H9 (cell line): ENCODE data around the gene IL1RAP. TPM values are rescaled to one million over a fixed set of nuclear protein-coding genes. Genes with fewer than 3 reads are reported as not detected.

Experiments used
- DNase-seq: peaks from one replicate; pipeline ENCODE4 v3.0.0-alpha.2; 2017
- H2AFZ ChIP-seq: one replicate; pipeline ENCODE4 v1.6.1; 2013; ENCODE audit warnings: mild to moderate bottlenecking, low read length, control low read depth, moderate library complexity
- H2AK5ac ChIP-seq: 2 replicates; pipeline ENCODE4 v1.6.1; 2013; ENCODE audit warnings: low read length, control low read depth, mixed read lengths; ENCODE audit not compliant: insufficient read length
- H2BK120ac ChIP-seq: one replicate; pipeline ENCODE4 v1.6.1; 2013; ENCODE audit warnings: low read depth, mild to moderate bottlenecking, low read length, control low read depth, inconsistent platforms; ENCODE audit not compliant: poor library complexity, severe bottlenecking
- H2BK12ac ChIP-seq: 2 replicates; pipeline ENCODE4 v1.6.1; 2013; ENCODE audit warnings: low read length, control low read depth, mixed read lengths, low read depth; ENCODE audit not compliant: insufficient read length
- H2BK15ac ChIP-seq: 2 replicates; pipeline ENCODE4 v1.6.1; 2013; ENCODE audit warnings: low read depth, low read length, control low read depth
- H2BK20ac ChIP-seq: one replicate; pipeline ENCODE4 v1.6.1; 2013; ENCODE audit warnings: low read depth, mild to moderate bottlenecking, low read length, control low read depth, inconsistent platforms; ENCODE audit not compliant: poor library complexity, severe bottlenecking
- H2BK5ac ChIP-seq: 2 replicates; pipeline ENCODE4 v1.6.1; 2013; ENCODE audit warnings: low read length, control low read depth, mixed read lengths; ENCODE audit not compliant: insufficient read length
- H3K14ac ChIP-seq: 2 replicates; pipeline ENCODE4 v1.6.1; 2013; ENCODE audit warnings: low read length, control low read depth; ENCODE audit not compliant: insufficient read depth
- H3K18ac ChIP-seq: 2 replicates; pipeline ENCODE4 v1.6.1; 2013; ENCODE audit warnings: low read depth, mild to moderate bottlenecking, mixed read lengths, low read length, control low read depth; ENCODE audit not compliant: insufficient read length
- H3K23ac ChIP-seq: 2 replicates; pipeline ENCODE4 v1.6.1; 2013; ENCODE audit warnings: low read length, control low read depth, mixed read lengths, low read depth; ENCODE audit not compliant: insufficient read length
- H3K23me2 ChIP-seq: 2 replicates; pipeline ENCODE4 v1.6.1; 2013; ENCODE audit warnings: low read depth, mild to moderate bottlenecking, mixed read lengths, low read length, control low read depth; ENCODE audit not compliant: insufficient read length, poor library complexity, severe bottlenecking
- H3K27ac ChIP-seq: 2 replicates; pipeline ENCODE4 v1.5.1; 2013; ENCODE audit warnings: low read length, control low read depth, mixed read lengths, low read depth; ENCODE audit not compliant: insufficient read length
- H3K27me3 ChIP-seq: 2 replicates; pipeline ENCODE4 v1.6.1; 2013; ENCODE audit warnings: low read length, control low read depth, inconsistent platforms; ENCODE audit not compliant: insufficient read depth
- H3K4ac ChIP-seq: 2 replicates; pipeline ENCODE4 v1.6.1; 2013; ENCODE audit warnings: low read depth, mild to moderate bottlenecking, control low read depth, inconsistent platforms, low read length, moderate library complexity
- H3K4me1 ChIP-seq: 2 replicates; pipeline ENCODE4 v1.6.1; 2013; ENCODE audit warnings: low read length, control low read depth, inconsistent platforms; ENCODE audit not compliant: insufficient read depth
- H3K4me2 ChIP-seq: 2 replicates; pipeline ENCODE4 v1.6.1; 2013; ENCODE audit warnings: low read length, control low read depth, mixed read lengths; ENCODE audit not compliant: insufficient read length, insufficient read depth
- H3K56ac ChIP-seq: 2 replicates; pipeline ENCODE4 v1.6.1; 2013; ENCODE audit warnings: low read depth, mild to moderate bottlenecking, mixed read lengths, low read length, control low read depth; ENCODE audit not compliant: insufficient read length
- H3K79me1 ChIP-seq: 2 replicates; pipeline ENCODE4 v1.6.1; 2013; ENCODE audit warnings: low read depth, mild to moderate bottlenecking, moderate library complexity, low read length, control low read depth, inconsistent platforms; ENCODE audit not compliant: insufficient read depth, poor library complexity, severe bottlenecking
- H3K79me2 ChIP-seq: 2 replicates; pipeline ENCODE4 v1.6.1; 2013; ENCODE audit warnings: low read length, control low read depth, inconsistent platforms; ENCODE audit not compliant: insufficient read depth
- H3K9ac ChIP-seq: 2 replicates; pipeline ENCODE4 v1.6.1; 2013; ENCODE audit warnings: low read length, control low read depth, mixed read lengths; ENCODE audit not compliant: insufficient read length; ENCODE audit errors: extremely low read depth
- H3K9me3 ChIP-seq: one replicate; pipeline ENCODE4 v1.6.1; 2013; ENCODE audit warnings: low read depth, low read length, inconsistent platforms; ENCODE audit not compliant: control insufficient read depth
- H3T11ph ChIP-seq: one replicate; pipeline ENCODE4 v1.6.1; 2013; ENCODE audit warnings: mild to moderate bottlenecking, low read length, control low read depth, inconsistent platforms
- H4K20me1 ChIP-seq: one replicate; pipeline ENCODE4 v1.6.1; 2013; ENCODE audit not compliant: control insufficient read depth, insufficient read length, insufficient read depth
- H4K5ac ChIP-seq: 2 replicates; pipeline ENCODE4 v1.6.1; 2013; ENCODE audit warnings: low read depth, mild to moderate bottlenecking, mixed read lengths, low read length, control low read depth; ENCODE audit not compliant: insufficient read length
- H4K8ac ChIP-seq: replicated peaks from 2 replicates; pipeline ENCODE4 v1.6.1; 2013; ENCODE audit warnings: low read length, control low read depth, mixed read lengths, low read depth; ENCODE audit not compliant: insufficient read length
- H4K91ac ChIP-seq: 2 replicates; pipeline ENCODE4 v1.6.1; 2013; ENCODE audit warnings: low read depth, mild to moderate bottlenecking, moderate library complexity, mixed read lengths, low read length, control low read depth; ENCODE audit not compliant: insufficient read length
- H3K27ac Mint-ChIP-seq, 3 experiments: 2 replicates in 2 of 3; 3 replicates in 1 of 3; pipeline ENCODE4 v1.8.0; 2020 to 2021; ENCODE audit warnings: mixed read lengths in 3 of 3, mild to moderate bottlenecking in 1 of 3, moderate library complexity in 1 of 3
- H3K27me3 Mint-ChIP-seq: 2 replicates; pipeline ENCODE4 v1.8.0; 2021; ENCODE audit warnings: low read depth, mild to moderate bottlenecking, moderate library complexity, mixed read lengths
- H3K36me3 Mint-ChIP-seq, 3 experiments: 2 replicates in 2 of 3; 3 replicates in 1 of 3; pipeline ENCODE4 v1.8.0; 2020 to 2021; ENCODE audit warnings: low read depth in 3 of 3, mixed read lengths in 3 of 3; ENCODE audit not compliant: insufficient read depth in 1 of 3
- H3K4me1 Mint-ChIP-seq, 2 experiments: 2 replicates each; pipeline ENCODE4 v1.8.0; 2020; ENCODE audit warnings: mixed read lengths in 2 of 2
- H3K4me3 Mint-ChIP-seq, 2 experiments: 2 replicates in 1 of 2; 3 replicates in 1 of 2; pipeline ENCODE4 v1.8.0; 2020 to 2021; ENCODE audit warnings: mild to moderate bottlenecking in 2 of 2, mixed read lengths in 2 of 2, moderate library complexity in 1 of 2
- H3K9me3 Mint-ChIP-seq, 2 experiments: 2 replicates in 1 of 2; 3 replicates in 1 of 2; pipeline ENCODE4 v1.8.0; 2020; ENCODE audit warnings: mild to moderate bottlenecking in 2 of 2, mixed read lengths in 2 of 2, moderate library complexity in 1 of 2
- CTCF ChIP-seq: fragments of 200-600 bp; sonication (generic); conservative IDR thresholded peaks from 3 replicates; pipeline ENCODE4 v1.8.0; 2021; ENCODE audit warnings: antibody characterized with exemption, mild to moderate bottlenecking
- WGBS: extraction: QIAGEN DNeasy Blood & Tissue Kit; methylation state at CpG from one replicate; pipeline ENCODE4 v1.1.7; 2013; ENCODE audit warnings: missing lambda C conversion rate, low lambda C conversion rate, mixed read lengths; ENCODE audit not compliant: insufficient read length; ENCODE audit errors: extremely low coverage; 5-methylcytosine and 5-hydroxymethylcytosine counted together
- total RNA-seq: library from RNA; stranded (reverse); gene quantifications from 2 replicates; pipeline ENCODE4 v1.2.1, GENCODE V29; 2021

Gene IL1RAP
- total RNA-seq, 1 experiment from 2014 or later, result 4.6 TPM

GRCh38 chr3:190499122-190499521 is 14.8 kb upstream of the IL1RAP start:
- Histone ChIP-seq H3K9ac (no peak overlapping the region), H4K20me1 (no peaks in the 10 kb centered on the region), H2BK120ac (no peak overlapping the region), H3K4me2 (no peak overlapping the region), H3K4me1 (no peaks in the 10 kb centered on the region), H3K27ac (no peak overlapping the region), H3K9me3 (no peaks in the 10 kb centered on the region), H3K56ac (no peak overlapping the region), H2AK5ac (no peak overlapping the region), H4K5ac (no peak overlapping the region), H4K8ac (no peak overlapping the region), H3K4ac (no peak overlapping the region), H3K79me1 (no peaks in the 10 kb centered on the region), H3K23me2 (no peaks in the 10 kb centered on the region), H3K14ac (no peak overlapping the region), H3K79me2 (no peaks in the 10 kb centered on the region), H2AFZ (no peak overlapping the region), H2BK15ac (no peak overlapping the region), H3T11ph (no peak overlapping the region), H3K27me3 (no peaks in the 10 kb centered on the region), H4K91ac (no peak overlapping the region), H3K23ac (no peak overlapping the region), H2BK12ac (no peak overlapping the region), H2BK20ac (no peak overlapping the region), H2BK5ac (no peak overlapping the region), H3K18ac (no peak overlapping the region)
- H3K4me1 Mint-ChIP-seq, result peaks cover 0 to 7% of the 10 kb centered on the region in 2 experiments; a peak in 2 of 4 replicates
- H3K36me3 Mint-ChIP-seq, result no peaks in the 10 kb centered on the region
- no peak for TF ChIP-seq CTCF
- no peak overlapping the region for H3K4me3 Mint-ChIP-seq
- WGBS, result no CpG with 5 or more reads among the region's 2 CpGs
- no peaks in the 10 kb centered on the region for H3K27me3 Mint-ChIP-seq
- H3K9me3 Mint-ChIP-seq, result no peaks in the 10 kb centered on the region
- no peak for DNase-seq
- H3K27ac Mint-ChIP-seq, result no peak overlapping the region
